ENCODE results near the gene NHSL2. TPM values are rescaled to one million over a fixed set of nuclear protein-coding genes. Genes with fewer than 3 reads are reported as not detected.
A peak's percentile ranks its signal among the peaks of the same experiment; 100 is the strongest.

Gene NHSL2
- total and polyA plus RNA-seq, 7 donors, result 0.30 to 4.4 (median 1.9) TPM

DNA sequence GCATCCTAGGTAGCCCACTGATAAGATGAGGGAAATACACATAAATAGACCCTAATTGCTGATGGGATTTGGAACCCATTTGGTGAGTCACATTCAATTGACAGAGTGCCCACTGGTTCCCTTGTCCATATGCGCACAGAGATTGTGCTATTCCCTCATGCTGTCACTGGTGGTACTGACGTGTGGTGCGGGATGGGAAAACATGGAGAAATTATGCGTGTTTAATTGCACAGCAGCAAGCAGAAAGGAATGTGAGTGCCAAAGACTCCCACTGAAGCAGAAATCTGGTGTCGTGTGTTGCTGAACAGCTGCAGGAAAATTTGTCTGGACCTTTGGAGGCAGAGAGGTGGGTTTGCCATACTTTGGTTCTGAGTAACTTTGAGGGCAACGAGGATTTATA, 92.2 kb downstream of the NHSL2 start:
- no peak overlapping the region for H3K27ac ChIP-seq

DNA sequence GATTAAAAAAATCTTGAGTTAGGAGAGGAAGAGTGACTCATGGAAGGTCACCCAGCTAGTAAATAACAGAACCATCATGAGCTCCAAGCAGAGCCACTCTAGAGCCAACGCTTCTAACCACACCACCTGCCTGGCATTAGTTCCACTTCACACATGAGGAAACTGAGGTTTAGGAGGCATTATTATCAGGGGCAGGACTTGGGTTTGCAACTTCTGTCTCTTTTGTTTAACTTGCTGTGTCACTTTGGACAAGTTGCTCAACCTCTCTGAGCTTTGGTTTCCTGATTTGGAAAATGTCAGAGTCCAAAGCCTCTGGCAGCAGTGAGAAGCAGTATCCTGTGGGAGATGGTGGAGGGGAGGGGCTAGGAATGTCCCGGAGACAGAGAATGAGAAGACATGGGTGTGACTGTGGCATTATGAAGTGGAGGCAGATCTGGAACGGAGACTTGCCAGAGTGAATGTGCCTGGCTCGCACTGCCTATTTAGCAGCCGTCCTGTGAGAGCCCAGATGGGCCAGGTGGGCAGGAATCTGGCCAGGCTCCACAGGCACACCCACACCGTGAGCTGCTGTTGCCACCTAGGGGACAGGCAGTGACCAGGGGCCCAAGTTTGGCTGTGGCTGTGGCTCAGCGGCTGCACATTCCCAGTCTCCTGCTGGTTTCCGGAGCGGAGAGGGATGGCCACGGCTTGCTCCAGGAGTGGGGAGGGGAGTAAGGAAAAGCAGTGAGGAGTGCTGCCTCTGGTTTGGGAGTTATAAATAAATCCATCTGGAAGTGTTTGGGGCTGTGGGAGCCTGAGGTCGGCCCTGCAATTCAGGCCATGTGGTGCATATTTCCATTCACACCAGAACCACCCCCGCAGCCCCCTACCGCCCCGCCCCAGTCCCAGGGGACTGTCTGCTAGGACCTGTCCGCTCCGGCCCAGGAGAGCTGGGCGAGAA, 93.4 kb downstream of the NHSL2 start:
- 18 to 31% (median 30%) methylated on average over 12 to 17 of the region's 17 CpGs for WGBS, 3 donors
- TF ChIP-seq, protein P1, sequence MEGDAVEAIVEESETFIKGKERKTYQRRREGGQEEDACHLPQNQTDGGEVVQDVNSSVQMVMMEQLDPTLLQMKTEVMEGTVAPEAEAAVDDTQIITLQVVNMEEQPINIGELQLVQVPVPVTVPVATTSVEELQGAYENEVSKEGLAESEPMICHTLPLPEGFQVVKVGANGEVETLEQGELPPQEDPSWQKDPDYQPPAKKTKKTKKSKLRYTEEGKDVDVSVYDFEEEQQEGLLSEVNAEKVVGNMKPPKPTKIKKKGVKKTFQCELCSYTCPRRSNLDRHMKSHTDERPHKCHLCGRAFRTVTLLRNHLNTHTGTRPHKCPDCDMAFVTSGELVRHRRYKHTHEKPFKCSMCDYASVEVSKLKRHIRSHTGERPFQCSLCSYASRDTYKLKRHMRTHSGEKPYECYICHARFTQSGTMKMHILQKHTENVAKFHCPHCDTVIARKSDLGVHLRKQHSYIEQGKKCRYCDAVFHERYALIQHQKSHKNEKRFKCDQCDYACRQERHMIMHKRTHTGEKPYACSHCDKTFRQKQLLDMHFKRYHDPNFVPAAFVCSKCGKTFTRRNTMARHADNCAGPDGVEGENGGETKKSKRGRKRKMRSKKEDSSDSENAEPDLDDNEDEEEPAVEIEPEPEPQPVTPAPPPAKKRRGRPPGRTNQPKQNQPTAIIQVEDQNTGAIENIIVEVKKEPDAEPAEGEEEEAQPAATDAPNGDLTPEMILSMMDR (IDR thresholded peaks at IDR 0.05), result no peak
- peak; percentile 50 to 68 for DNase-seq
- Histone ChIP-seq H3K9me3 (no peaks in the 10 kb centered on the region), H3K27ac (no peak overlapping the region), H3K4me3 (no peak overlapping the region), H3K27me3 (ENCODE audit: insufficient read depth in 3 of 3, low read length in 2 of 3) (peaks cover 0 to 23% (median 0%) of the 10 kb centered on the region in 3 donors), H3K4me1 (no peaks in the 10 kb centered on the region), H3K36me3 (ENCODE audit: insufficient read depth in 1 of 2, low read depth in 1 of 2) (no peaks in the 10 kb centered on the region)
- intact Hi-C loops (cut with DNase I), result no loop called here
- ATAC-seq, result peak; percentile 63 to 78 (median 68)

More for the DNA sequence above, 92.2 kb downstream of the NHSL2 start:
- ATAC-seq, result no peak
- TF ChIP-seq, protein P1 (IDR thresholded peaks at IDR 0.05), result no peak
- H3K27me3 ChIP-seq (ENCODE audit: insufficient read depth in 3 of 3, low read length in 2 of 3), result peaks cover 0 to 18% (median 0%) of the 10 kb centered on the region in 3 donors
- intact Hi-C loops (cut with DNase I), result no loop called here
- WGBS, 3 donors, result 65 to 76% (median 72%) methylated on average over 6 of the region's 6 CpGs
- no peaks in the 10 kb centered on the region for H3K36me3 ChIP-seq (ENCODE audit: insufficient read depth in 1 of 2, low read depth in 1 of 2)
- DNase-seq, result no peak
- no peaks in the 10 kb centered on the region for H3K4me1 ChIP-seq
- H3K9me3 ChIP-seq, result no peaks in the 10 kb centered on the region
- no peak overlapping the region for H3K4me3 ChIP-seq

DNA sequence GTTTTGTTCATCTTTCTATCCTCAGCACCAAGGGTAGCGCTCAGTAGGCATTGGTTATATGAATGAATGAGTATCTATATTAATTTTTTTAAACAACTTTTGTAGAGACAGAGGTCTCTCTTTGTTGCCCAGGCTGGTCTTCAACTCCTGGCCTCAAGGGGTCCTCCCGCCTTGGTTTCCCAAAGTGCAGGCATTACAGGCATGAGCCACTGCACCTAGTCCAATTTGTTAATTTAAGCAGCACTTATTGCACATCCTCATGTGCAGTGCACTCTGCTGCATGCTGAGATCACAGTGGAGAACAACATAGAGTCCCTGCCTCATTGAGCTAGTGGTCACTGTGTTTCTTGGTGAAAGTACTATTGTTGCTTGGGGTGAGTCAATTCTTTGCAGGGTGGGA, 94.4 kb downstream of the NHSL2 start:
- DNase-seq, result no peak
- Histone ChIP-seq H3K4me3 (no peak overlapping the region), H3K27me3 (ENCODE audit: insufficient read depth in 3 of 3, low read length in 2 of 3) (peaks cover 0 to 23% (median 0%) of the 10 kb centered on the region in 3 donors), H3K4me1 (no peaks in the 10 kb centered on the region), H3K36me3 (ENCODE audit: insufficient read depth in 1 of 2, low read depth in 1 of 2) (no peaks in the 10 kb centered on the region), H3K27ac (no peak overlapping the region), H3K9me3 (no peaks in the 10 kb centered on the region)
- TF ChIP-seq, protein P1 (IDR thresholded peaks at IDR 0.05), result no peak
- WGBS, 3 donors, result 90 to 100% (median 100%) methylated on average over 2 of the region's 2 CpGs
- ATAC-seq, result no peak
- intact Hi-C loops (cut with DNase I), result no loop called here

DNA sequence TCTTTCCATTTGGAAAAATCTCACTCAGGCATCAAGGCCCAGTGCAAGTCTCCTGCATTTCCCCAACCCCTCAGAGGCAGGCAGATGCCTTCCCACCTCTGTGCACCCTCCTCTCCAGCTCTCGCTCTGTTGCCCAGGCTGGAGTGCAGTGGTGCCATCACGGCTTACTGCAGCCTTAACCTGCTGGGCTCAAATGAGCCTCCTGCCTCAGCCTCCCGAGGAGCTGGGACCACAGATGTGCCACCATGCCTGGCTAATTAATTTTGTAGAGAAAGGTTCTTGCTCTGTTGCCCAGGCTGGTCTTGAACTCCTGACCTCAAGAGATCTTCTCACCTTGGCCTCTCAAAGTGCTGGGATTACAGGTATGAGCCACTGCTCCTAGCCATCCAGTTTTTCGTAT, 95.8 kb downstream of the NHSL2 start:
- TF ChIP-seq, protein P1 (IDR thresholded peaks at IDR 0.05), result no peak
- no peak for DNase-seq
- WGBS, 3 donors, result 75 to 93% (median 88%) methylated on average over 4 of the region's 4 CpGs
- H3K9me3 ChIP-seq, result no peaks in the 10 kb centered on the region
- H3K4me3 ChIP-seq, result no peak overlapping the region
- no peaks in the 10 kb centered on the region for H3K36me3 ChIP-seq (ENCODE audit: insufficient read depth in 1 of 2, low read depth in 1 of 2)
- intact Hi-C loops (cut with DNase I), result no loop called here
- H3K4me1 ChIP-seq, result no peaks in the 10 kb centered on the region
- no peak overlapping the region for H3K27ac ChIP-seq
- no peak for ATAC-seq
- H3K27me3 ChIP-seq (ENCODE audit: insufficient read depth in 3 of 3, low read length in 2 of 3), result peaks cover 0 to 16% (median 0%) of the 10 kb centered on the region in 3 donors
